K562 (cell line): ENCODE measurements around the gene TENM4. TPM values are rescaled to one million over a fixed set of nuclear protein-coding genes. Genes with fewer than 3 reads are reported as not detected.

Experiments
- ATAC-seq: fragments of 200-7000 bp; cut with Tn5 transposase; 3 replicates; pipeline ENCODE4 v1.9.1; 2020; ENCODE audit warnings: moderate library complexity
- BruUV-seq: library from RNA; stranded (reverse); fragments of 400-500 nt; replicated peaks from 2 replicates; lab custom pipeline; 2021; lab: Mats Ljungman, UMichigan
- CTCF ChIA-PET: fragments of 300-600 bp; formaldehyde crosslinking; extraction: SDS; loops from one replicate; lab custom pipeline; 2021; ENCODE audit warnings: low intra/inter-chr PET ratio; lab: Yijun Ruan, JAX
- POLR2A ChIA-PET: fragments of 300-600, 350-650 bp; sonication (Branson Sonifier 250); formaldehyde crosslinking; extraction: SDS; loops from one replicate; lab custom pipeline; 2021; ENCODE audit warnings: antibody characterized with exemption, inconsistent platforms; lab: Yijun Ruan, JAX
- DNase-seq, 4 experiments: peaks; one replicate each; pipeline versions ENCODE4 v3.0.0 to v3.0.0-alpha.2; 2011 to 2018; ENCODE audit warnings: low spot score in 3 of 4, mixed read lengths in 3 of 4; ENCODE audit errors: extremely low read depth in 1 of 4
- FAIRE-seq: peaks from 2 replicates; lab custom pipeline; 2011; peaks lifted over from hg19 to GRCh38; lab: Jason Lieb, UNC
- H2AFZ ChIP-seq: 2 replicates; pipeline ENCODE4 v1.6.0; 2011; ENCODE audit warnings: low read depth, low read length, control low read depth, inconsistent platforms
- H3K27ac ChIP-seq: fragments of 200-600 bp; 3 replicates; pipeline ENCODE4 v1.8.0; 2011; ENCODE audit warnings: low read depth, mild to moderate bottlenecking, control low read depth, inconsistent platforms, low read length, moderate library complexity, mixed read lengths; ENCODE audit errors: extremely low read depth
- H3K27me3 ChIP-seq, 2 experiments: fragments of 300-600 bp in 1 of 2; 2 replicates in 1 of 2; 3 replicates in 1 of 2; pipeline versions ENCODE4 v1.6.0 to v1.8.0; 2011; ENCODE audit warnings: inconsistent platforms in 2 of 2, low read length in 2 of 2, mild to moderate bottlenecking in 1 of 2, mixed read lengths in 1 of 2, moderate library complexity in 1 of 2; ENCODE audit not compliant: control insufficient read depth in 2 of 2, insufficient read depth in 2 of 2
- H3K36me3 ChIP-seq: fragments of 300-600 bp; 3 replicates; pipeline ENCODE4 v1.8.0; 2011; ENCODE audit warnings: mild to moderate bottlenecking, low read length, inconsistent platforms; ENCODE audit not compliant: control insufficient read depth, insufficient read depth
- H3K4me1 ChIP-seq, 2 experiments: fragments of 200-600 bp in 1 of 2; replicated peaks in 1 of 2; 2 replicates in 1 of 2; 3 replicates in 1 of 2; pipeline versions ENCODE4 v1.5.1 to v1.8.0; 2011; ENCODE audit warnings: inconsistent platforms in 2 of 2, low read length in 2 of 2, mild to moderate bottlenecking in 1 of 2, mixed read lengths in 1 of 2, moderate library complexity in 1 of 2; ENCODE audit not compliant: control insufficient read depth in 2 of 2, insufficient read depth in 2 of 2
- H3K4me2 ChIP-seq: 2 replicates; pipeline ENCODE4 v1.6.1; 2011; ENCODE audit warnings: low read length, control low read depth, inconsistent platforms, mixed read lengths; ENCODE audit not compliant: insufficient read depth
- H3K4me3 ChIP-seq: fragments of 200-600 bp; sonication (generic), shearing (Covaris generic); 2 replicates; pipeline ENCODE4 v1.5.1; 2016; ENCODE audit warnings: control low read depth, inconsistent platforms
- H3K79me2 ChIP-seq: fragments of 200-600 bp; 3 replicates; pipeline ENCODE4 v1.8.0; 2011; ENCODE audit warnings: low read length, inconsistent platforms; ENCODE audit not compliant: control insufficient read depth, insufficient read depth
- H3K9ac ChIP-seq, 2 experiments: 2 replicates each; pipeline versions ENCODE4 v1.6.0 to v1.6.1; 2011; ENCODE audit warnings: low read depth in 2 of 2, low read length in 2 of 2, control low read depth in 1 of 2, inconsistent platforms in 1 of 2, mild to moderate bottlenecking in 1 of 2, mixed read lengths in 1 of 2; ENCODE audit not compliant: insufficient read depth in 1 of 2
- H3K9me1 ChIP-seq: one replicate; pipeline ENCODE4 v1.6.0; 2011; ENCODE audit warnings: inconsistent platforms, mild to moderate bottlenecking, low read length, moderate library complexity; ENCODE audit not compliant: control insufficient read depth, insufficient read depth
- H3K9me3 ChIP-seq: replicated peaks from 2 replicates; pipeline ENCODE4 v1.5.1; 2011; ENCODE audit warnings: low read depth, low read length, inconsistent platforms; ENCODE audit not compliant: control insufficient read depth, insufficient read depth
- H4K20me1 ChIP-seq: replicated peaks from 2 replicates; pipeline ENCODE4 v1.6.1; 2011; ENCODE audit warnings: low read length, inconsistent platforms, mixed read lengths; ENCODE audit not compliant: control insufficient read depth, insufficient read depth
- BRCA1 ChIP-seq, 2 experiments: fragments of 450-650 bp in 1 of 2; sonication (generic) in 1 of 2; formaldehyde crosslinking in 1 of 2; IDR thresholded peaks; 2 replicates each; pipeline versions ENCODE4 v1.5.0 to v1.6.1; 2017 to 2020; ENCODE audit warnings: mild to moderate bottlenecking in 1 of 2, missing genetic modification reagents in 1 of 2
- DIDO1 ChIP-seq: fragments of 450-650 bp; IDR thresholded peaks from 2 replicates; pipeline ENCODE4 v1.6.1; 2016; ENCODE audit warnings: low read depth, missing biosample characterization, missing genetic modification characterization
- GATAD2A ChIP-seq: fragments of 450-650 bp; IDR thresholded peaks from 2 replicates; pipeline ENCODE4 v1.6.1; 2017
- ILF3 ChIP-seq: fragments of 450-650 bp; IDR thresholded peaks from 2 replicates; pipeline ENCODE4 v1.6.1; 2018; ENCODE audit warnings: antibody characterized with exemption, mild to moderate bottlenecking, moderate library complexity, borderline replicate concordance
- PCBP2 ChIP-seq: fragments of 200-400 bp; formaldehyde crosslinking; IDR thresholded peaks from 2 replicates; pipeline ENCODE4 v1.6.1; 2018; ENCODE audit warnings: low read length, low read depth, mild to moderate bottlenecking, moderate library complexity; ENCODE audit not compliant: poor library complexity, severe bottlenecking
- SETDB1 ChIP-seq: IDR thresholded peaks from one replicate; pipeline ENCODE4 v1.6.1; 2012; ENCODE audit warnings: low read length, control low read depth, inconsistent platforms
- TAF9B ChIP-seq: fragments of 450-650 bp; IDR thresholded peaks from 2 replicates; pipeline ENCODE4 v1.6.1; 2018; ENCODE audit warnings: mild to moderate bottlenecking; ENCODE audit not compliant: partially characterized antibody
- TSC22D4 ChIP-seq: fragments of 450-650 bp; IDR thresholded peaks from 2 replicates; pipeline ENCODE4 v1.6.1; 2016; ENCODE audit warnings: missing genetic modification characterization, missing biosample characterization, control low read depth
- XRCC5 ChIP-seq: fragments of 200-400 bp; formaldehyde crosslinking; IDR thresholded peaks from 2 replicates; pipeline ENCODE4 v1.6.1; 2017; ENCODE audit warnings: low read depth, mild to moderate bottlenecking, low read length
- ZNF398 ChIP-seq: fragments of 250-450 bp; sonication (Bioruptor Pico); IDR thresholded peaks from 2 replicates; pipeline ENCODE4 v1.8.0; 2021; ENCODE audit warnings: moderate library complexity, mild to moderate bottlenecking, inconsistent platforms
- WGBS: fragments of 100-300 bp; shearing (Covaris generic); methylation state at CpG from one replicate; pipeline ENCODE4 v1.1.6; 2016; ENCODE audit warnings: low coverage, mixed read lengths; ENCODE audit not compliant: insufficient coverage; ENCODE audit errors: missing lambda C conversion rate; 5-methylcytosine and 5-hydroxymethylcytosine counted together
- in situ Hi-C: fragments of 300-500 bp; cut with MboI; formaldehyde crosslinking; loops from 4 replicates; pipeline ENCODE4 v1.15.0; 2018; ENCODE audit warnings: inconsistent platforms, mixed read lengths
- intact Hi-C: fragments of 100-400 bp; cut with micrococcal nuclease; formaldehyde crosslinking; loops from 2 replicates; pipeline ENCODE4 v1.14.2; 2022
- polyA plus RNA-seq, 8 experiments: library from polyadenylated mRNA; depleted of rRNA in 4 of 8; stranded (reverse) in 5 of 8; unstranded in 3 of 8; fragments of >200 nt; fragmentation: Nextera tagmentation in 2 of 8; fragmentation: Illumina TruSeq in 1 of 8; extraction: Ambion mirVana in 2 of 8; extraction: Trizol in 1 of 8; gene quantifications; 2 replicates each; pipeline versions ENCODE4 v1.2.1 to v1.2.3, GENCODE V29; 2011 to 2014; ENCODE audit warnings: inconsistent platforms in 1 of 8, missing spikeins in 1 of 8
- total RNA-seq, 7 experiments: library from RNA; depleted of rRNA in 6 of 7; stranded (reverse); fragments of >200 nt in 6 of 7; fragmentation: Illumina TruSeq in 2 of 7; extraction: Trizol in 2 of 7; gene quantifications; 2 replicates each; pipeline versions ENCODE4 v1.2.1 to v1.2.3, GENCODE V29; 2011 to 2021; ENCODE audit warnings: low replicate concordance in 1 of 7

TENM4 gene
- total and polyA plus RNA-seq, 9 of the 15 experiments (the other 6 are each of a cell fraction or from before 2014, with no cell fraction given): 0.16 TPM; not detected in 8

DNA sequence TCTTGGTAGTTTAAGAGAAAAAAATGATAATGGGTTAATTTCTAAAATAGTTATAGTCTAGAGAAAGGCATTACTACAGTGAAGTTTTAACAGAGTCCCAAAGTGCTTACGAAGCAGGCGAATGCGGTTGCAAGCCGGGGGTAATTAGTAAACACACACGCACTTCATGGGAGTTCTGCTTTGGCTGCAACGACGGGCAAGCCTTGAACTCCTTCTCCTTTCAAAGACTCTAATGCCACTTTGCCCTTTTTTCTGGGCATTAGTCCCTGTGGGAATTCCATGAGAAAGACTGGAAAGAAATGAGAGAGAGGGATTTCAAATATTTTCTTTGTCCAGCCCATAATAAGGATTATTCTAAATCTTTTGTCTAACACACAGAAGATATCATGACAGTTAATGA lies 66.1 kb downstream of the TENM4 start:
- DNase-seq (no peak), ATAC-seq (no peak), FAIRE-seq (no peak)
- BruUV-seq: no TSS peak
- no peak overlapping the region for H3K9ac ChIP-seq
- CTCF ChIA-PET: no interaction called here
- intact Hi-C loops: no loop called here
- no peaks in the 10 kb centered on the region for H4K20me1 ChIP-seq
- no peaks in the 10 kb centered on the region for H3K4me1 ChIP-seq
- WGBS: 3% methylated on average over 7 of the region's 7 CpGs
- H3K9me1 ChIP-seq: no peaks in the 10 kb centered on the region
- no peaks in the 10 kb centered on the region for H3K79me2 ChIP-seq
- no peak overlapping the region for H3K4me3 ChIP-seq
- H3K27me3 ChIP-seq: no peaks in the 10 kb centered on the region
- no peak overlapping the region for H3K27ac ChIP-seq
- TF ChIP-seq BRCA1 (IDR thresholded peaks at IDR 0.05): no peak
- TF ChIP-seq BRCA1 (CRISPR knock-in tag; IDR thresholded peaks at IDR 0.05): no peak
- no peak for TF ChIP-seq ILF3
- no peak for TF ChIP-seq GATAD2A
- TF ChIP-seq TAF9B: no peak
- no peak for TF ChIP-seq PCBP2
- TF ChIP-seq SETDB1: no peak
- TF ChIP-seq DIDO1 (tag): no peak
- no peak for TF ChIP-seq ZNF398 (CRISPR knock-in tag)
- no peak for TF ChIP-seq XRCC5
- no peak for TF ChIP-seq TSC22D4
- in situ Hi-C loops: no loop called here
- H3K4me2 ChIP-seq: no peak overlapping the region
- H3K9me3 ChIP-seq: no peaks in the 10 kb centered on the region
- H2AFZ ChIP-seq: no peak overlapping the region
- H3K36me3 ChIP-seq: no peaks in the 10 kb centered on the region
- POLR2A ChIA-PET: no interaction called here
